Right forelimb (tissue), 1 donor: ENCODE data around the gene GLIS2.
A peak's percentile ranks its signal among the peaks of the same experiment; 100 is the strongest.
"Not testable (repeated sequence)": the region's sequence is repeated elsewhere in the genome, so short reads cannot be mapped to it uniquely, and the experiment has no call there.

ENCODE experiments used
- DNase-seq: peaks from one replicate; pipeline ENCODE4 v3.0.0-alpha.2; 2018

GLIS2 gene

DNA sequence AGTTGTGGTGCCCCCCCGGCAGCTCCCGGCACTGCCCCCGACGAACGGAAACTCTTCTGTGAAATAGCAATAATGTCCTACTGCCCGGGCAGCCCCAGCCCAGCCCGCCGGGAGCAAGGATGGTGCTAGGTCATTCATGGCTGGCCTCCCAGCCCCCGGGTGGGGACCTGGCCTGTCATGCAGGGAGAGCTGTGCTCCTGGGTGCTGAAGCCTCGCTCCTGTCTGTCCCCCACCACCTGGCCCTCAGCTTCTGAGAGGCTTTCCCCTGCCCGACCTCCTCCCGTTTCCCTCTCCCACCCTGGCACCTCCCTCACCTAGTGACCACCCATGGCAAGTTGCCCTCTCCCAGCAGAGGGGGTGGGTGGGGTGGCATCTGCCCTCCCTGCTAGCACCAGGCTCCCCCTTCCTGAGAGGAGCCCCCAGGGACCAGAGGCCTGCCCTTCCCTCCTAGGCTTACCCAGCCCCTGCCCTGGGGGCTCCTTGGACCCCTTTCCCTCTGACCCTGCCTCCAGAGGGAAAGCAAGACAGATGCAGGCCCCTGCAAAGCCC lies 21.7 kb downstream of the GLIS2 start:
- DNase-seq, result no peak

DNA sequence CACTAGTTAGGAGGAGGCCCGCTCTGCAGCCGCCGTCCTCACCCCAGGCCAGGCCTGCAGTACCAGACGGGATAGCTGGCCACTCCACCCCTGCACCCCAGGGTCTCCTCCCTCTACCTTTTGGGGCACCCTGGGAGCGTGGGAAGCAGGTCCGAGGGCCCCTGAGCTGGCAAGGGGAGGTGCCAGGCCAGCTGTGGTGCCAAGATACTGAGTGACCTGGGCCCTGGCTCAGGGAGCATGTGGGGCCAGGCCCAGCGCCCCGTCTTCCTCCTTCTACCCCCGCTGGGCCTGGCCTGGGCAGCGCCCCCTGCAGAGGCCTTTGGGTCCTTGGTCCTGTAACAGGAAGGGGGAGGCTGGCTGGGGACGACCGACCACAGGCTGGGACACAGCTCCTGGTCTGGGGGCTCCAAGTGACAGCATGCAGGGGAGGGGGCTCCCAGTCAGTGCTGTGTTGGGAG lies 22.3 kb downstream of the GLIS2 start:
- no peak for DNase-seq

DNA sequence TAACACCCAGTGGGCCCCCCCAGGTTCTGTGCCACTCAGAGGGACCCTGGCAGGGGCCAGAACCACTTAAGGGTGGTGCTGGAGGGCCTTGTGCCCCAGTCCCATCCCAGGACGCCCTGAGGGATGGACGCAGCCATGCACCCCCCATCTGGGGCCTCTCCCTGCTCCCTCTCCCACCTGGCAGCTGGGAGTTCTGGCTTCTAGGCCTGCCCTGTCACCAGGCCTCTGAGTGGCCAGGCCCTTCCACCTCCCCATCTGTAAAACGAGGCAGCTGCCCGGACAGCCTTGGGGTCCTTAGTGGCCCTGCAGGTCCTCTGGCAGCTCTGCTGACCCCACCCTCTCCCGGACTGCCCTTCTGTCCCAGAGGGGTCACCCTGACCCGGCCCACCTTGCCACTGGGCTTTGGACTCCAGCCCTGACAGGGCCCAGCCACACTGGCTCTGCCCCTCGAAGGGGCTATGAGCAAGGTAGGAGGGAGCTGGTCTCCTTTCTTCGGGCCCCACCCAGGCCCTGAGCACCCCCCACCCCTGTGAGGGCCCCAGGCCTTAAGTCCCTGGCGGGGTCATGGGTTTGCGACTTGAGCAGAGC lies 22.9 kb downstream of the GLIS2 start:
- no peak for DNase-seq

DNA sequence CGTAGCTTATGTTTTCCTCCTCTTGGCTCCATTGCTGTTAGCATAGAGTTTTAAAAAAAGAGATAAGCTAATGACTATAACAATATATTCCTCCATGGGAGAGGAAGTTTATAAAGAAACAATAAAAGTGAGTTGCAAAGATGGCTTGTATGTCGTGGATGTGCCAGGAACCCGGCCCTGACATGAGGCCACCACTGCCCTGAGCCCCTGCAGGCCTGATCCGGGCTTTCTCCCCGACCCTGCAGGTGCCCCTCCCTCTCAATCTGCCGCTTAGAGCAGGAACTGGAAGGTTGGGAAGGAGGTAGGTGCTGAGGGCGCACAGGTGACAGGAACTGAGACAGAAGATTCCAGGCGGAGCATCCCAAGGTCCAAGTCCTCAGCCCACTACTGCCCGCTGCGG lies 23.6 kb downstream of the GLIS2 start:
- no peak for DNase-seq

DNA sequence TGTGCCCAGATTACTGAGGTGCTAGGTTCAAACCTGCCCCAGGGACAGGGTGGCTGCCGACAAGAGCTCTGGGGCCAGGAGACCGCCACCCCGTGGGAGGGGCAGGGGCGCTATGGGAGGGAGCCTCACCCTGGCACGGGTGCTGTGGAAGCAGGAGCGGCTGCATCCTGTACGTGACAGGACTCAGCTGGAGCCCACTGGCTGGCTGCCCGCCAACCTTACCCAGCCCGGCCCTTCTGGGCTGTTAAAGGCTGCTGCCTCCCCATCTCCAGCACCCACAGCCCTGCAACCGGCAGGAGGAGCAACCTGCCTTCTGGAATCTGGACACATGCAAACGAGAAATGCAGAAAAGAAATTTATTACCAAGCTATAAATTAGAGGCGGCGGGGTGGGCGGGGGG lies 24.0 kb downstream of the GLIS2 start:
- no peak for DNase-seq

DNA sequence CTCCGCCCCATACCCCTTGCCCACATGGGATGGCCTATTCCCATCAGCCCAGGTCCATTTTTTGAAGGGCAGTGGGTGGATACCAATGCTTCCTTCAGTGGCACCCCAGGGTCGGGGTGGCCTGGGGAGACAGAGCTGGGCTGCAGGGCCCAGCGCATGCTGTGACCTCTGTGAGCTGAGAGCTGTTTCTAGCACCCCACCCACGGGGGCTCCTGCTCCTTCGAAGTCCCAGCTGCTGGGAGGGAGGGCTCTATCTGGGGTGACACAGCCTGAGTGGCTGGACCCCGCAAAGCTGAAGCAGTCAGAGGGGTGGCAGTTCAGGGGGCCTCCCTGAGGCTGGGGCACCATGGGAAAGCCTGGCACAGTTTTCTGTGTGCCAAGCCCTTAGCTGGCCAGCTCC lies 24.6 kb downstream of the GLIS2 start:
- DNase-seq, result no peak

DNA sequence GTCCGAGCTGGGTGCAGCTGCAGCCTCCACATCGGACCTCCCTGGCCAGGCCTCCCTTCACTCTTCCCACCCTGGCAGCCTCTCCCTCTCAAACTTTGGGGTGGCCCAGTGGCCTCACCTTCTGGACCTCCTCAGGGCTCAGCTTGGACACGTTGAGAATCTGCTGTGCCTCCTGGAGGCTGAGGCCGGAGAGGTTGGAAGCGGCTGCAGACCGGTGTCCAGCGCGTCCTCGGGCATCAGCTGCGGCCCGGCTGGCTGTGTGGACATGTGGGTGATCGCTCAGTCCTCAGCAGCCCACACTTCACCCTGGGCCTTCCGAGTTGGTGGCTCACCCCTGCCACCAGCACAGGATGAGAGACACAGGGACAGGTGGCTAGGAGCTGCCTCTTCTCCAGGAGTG lies 25.4 kb downstream of the GLIS2 start:
- no peak for DNase-seq

DNA sequence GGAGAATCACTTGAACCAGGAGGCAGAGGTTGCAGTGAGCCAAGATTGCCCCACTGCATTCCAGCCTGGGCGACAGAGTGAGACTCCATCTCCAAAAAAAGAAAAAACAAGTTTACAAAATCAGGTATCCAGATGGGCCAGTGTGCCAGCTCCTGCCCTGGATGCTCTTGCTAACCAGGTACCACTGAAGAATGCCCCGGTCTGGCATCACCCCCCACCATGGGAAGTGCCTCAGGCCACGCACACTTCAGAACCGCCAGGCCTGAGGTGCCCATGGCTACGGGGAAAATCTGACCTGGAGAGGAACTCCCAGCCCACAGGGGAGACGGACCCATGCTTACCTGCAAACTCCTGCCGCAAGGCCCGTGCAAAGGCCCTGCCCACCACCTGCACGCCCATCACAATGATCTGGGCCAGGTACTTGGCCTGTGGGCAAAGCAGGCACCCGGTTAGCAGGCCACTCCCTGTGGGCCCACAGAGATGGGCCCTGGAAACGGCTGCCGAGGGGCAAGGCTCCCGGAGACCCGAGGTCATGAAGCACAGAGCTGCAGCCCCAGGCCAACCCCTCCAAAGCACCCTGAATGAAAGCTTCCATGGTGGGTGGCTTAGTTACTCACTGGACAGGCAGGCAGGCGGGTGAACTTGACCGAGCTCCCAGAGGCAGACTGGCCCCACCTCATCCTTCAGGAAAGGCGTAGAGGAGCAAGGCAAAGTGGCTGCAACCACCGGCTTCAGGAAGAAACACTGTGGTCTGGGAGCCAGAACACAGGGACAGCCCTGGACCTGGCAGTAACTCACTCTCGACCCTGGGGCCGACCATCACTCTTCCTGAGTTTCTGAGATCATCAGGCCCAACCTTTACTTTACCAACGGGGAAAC lies 27.2 kb downstream of the GLIS2 start:
- DNase-seq, result no peak

DNA sequence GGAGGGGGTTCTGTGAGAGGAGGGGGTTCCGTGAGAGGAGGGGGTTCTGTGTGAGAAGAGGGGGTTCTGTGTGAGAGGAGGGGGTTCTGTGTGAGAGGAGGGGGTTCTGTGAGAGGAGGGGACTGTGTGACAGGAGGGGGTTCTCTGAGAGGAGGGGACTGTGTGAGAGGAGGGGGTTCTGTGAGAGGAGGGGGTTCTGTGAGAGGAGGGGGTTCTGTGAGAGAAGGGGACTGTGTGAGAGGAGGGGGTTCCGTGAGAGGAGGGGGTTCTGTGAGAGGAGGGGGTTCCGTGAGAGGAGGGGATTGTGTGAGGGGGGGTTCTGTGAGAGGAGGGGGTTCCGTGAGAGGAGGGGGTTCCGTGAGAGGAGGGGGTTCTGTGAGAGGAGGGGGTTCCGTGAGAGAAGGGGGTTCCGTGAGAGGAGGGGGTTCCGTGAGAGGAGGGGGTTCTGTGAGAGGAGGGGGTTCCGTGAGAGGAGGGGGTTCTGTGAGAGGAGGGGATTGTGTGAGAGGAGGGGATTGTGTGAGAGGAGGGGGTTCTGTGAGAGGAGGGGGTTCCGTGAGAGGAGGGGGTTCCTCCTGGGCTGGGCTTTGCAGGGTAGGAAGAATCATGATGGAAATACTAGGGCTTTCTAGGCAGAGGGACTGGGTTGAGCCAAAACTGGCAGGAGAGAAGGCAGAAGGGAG lies 28.6 kb downstream of the GLIS2 start:
- not testable (repeated sequence) for DNase-seq

DNA sequence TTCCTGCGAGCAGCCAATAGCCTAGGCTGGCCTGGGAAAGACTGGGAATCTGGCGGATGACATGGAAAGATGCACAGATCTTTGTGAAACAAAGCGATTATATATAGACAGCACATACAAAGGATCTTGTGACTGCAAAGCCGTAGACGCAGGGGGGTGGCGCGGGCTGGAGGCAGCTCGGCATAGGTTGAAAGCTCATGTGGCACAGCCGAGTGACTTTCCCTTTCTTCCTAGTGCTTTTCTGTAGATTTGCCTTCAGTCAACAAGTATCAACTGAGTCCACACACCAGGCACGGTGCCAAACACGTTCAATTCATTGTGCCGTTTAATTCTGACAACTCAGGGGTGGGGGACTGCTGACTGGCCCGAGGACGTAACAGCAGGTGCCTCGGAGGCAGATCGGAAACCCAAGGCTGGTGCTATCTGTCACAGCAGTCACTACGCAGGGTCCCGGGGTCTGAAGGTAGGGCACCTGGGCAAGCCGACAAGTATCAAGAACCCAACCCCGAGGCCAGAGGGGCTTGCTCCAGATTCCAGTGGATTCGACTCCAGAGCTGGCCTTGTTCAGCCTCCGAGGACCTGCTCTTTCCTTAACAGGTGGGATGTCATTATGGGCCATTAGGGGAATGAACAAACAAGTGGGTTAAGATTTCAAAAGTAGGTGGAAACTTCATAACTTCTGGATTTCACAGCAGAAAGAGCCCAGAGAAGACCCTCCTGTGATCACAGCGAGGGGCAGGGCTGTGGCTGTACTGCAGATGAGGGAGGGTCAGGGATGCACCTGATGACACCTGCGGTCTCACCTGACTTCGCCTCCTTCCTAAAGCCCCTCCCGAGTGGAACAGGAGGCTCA lies 29.3 kb downstream of the GLIS2 start:
- DNase-seq, result no peak

DNA sequence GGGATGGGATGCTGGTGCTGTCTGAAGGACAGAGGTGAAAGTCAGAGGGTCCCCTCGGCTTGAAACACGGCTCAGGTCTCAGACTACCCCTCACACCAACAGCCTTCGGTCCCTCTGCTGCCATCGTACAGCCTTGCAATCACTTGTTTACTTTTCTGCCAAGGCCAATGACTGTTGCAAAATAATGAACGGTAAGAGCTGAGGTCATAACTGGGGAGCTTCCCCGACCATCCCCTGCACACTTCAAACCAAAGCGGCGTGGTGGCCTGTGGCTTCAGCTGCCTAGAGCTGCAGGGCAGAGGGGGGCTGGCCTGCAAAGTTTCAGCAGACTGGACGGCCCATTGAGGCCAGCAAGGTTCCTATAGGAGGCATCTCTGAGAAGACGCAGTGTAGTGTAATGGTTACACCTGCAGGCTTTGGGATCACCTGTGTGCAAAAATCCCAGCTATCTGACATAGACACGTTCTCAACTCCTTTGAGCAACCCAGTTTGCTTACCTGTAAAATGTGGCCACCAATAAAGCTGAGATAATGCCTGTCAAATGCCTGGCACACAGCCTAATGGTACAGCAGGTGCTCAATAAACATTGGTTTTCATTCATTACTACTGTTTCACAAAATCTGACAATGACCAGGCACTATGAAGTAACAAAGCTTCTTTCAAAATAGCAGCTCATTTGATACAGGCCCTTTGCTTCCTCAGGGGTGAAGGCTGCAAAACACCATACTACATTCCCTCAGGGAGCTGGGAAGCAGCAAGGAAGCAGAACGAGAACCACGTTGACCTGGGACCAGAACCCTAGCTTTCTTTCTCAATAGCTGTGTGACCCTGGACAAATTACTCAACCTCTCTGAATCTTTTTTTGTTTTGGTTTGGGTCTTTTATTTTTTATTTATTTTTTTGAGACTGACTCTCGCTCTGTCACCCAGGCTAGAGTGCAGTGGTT lies 30.2 kb downstream of the GLIS2 start:
- no peak for DNase-seq

DNA sequence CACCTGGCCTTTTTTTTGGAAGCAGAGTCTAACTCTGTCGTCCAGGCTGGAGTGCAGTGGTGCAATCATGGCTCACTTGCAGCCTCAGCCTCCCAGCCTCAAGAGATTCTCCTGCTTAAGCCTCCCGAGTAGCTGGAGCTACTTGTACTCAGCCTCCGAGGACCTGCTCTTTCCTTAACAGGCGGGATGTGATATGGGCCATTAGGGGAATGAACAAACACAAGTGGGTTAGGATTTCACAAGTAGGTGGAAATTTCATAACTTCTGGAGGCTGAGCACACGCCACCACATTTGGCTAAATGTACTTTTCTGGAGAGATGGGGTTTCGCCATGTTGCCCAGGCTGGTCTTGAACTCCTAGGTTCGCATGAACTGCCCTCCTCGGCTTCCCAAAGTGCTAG lies 31.1 kb downstream of the GLIS2 start:
- DNase-seq, result no peak

DNA sequence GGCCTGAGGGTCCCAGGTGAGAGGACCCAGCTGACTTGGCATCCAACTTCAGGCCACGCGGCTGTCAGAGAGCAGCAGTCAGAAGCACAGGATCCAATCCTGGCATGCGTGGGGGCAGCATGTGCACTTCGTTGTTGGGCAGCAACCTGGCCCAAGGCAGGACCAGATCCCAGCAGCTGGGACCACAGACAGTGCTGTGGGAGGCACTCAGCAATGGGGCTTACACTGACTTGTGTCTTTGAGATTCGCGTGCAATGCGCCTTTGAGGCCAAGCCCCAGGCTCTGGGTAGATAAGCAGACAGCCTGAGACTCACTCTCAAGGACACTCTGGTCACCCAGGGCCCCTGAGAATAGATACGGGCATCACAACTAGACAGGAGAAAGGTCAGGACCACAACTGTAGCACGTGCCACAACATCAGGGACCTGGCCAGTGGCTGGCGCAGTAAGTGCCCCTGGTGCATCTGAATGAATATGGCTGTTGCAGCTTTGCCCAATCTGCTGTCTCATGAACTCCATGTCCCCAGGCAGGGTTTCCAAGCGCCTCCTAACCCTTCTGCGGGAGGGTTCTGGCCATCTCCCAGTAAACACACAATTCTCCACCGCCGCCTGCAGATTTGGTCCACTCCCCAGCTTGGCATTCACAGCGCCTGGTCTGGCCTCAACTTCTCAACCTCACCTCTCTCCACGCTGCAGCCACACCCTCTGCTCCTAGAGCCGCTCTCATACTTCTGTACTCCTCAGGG lies 32.1 kb downstream of the GLIS2 start:
- no peak for DNase-seq

DNA sequence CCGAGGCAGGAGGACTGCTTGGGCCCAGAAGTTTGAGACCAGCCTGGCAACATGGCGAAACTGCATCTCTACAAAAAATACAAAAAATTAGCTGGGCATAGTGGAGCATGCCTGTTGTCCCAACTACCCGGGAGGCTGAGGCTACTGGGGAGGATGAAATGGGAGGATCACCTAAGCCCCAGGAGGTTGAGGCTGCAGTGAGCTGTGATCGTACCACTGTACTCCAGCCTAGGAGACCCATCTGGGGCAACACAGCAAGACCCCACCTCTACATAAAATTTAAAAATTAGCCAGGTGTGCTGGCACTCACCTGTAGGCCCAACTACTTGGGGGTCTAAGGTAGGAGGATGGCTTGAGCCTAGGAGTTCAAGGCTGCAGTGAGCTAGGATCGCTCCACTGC lies 33.5 kb downstream of the GLIS2 start:
- no peak for DNase-seq

DNA sequence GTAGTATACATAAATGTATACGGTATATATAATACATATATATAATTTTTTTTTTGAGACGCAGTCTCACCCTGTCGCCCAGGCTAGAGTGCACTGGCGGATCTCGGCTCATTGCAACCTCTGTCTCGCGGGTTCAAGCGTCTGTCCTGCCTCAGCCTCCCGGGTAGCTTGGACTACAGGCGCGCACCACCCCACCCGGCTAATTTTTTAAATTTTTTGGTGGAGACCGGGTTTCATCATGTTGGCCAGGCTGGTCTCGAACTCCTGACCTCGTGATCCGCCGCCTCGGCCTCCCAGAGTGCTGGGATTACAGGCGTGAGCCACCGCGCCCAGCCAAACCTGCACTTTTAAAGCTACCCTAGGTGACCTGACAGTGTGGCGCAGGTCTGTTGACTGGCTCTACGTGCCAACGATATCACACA lies 34.5 kb downstream of the GLIS2 start:
- no peak for DNase-seq

DNA sequence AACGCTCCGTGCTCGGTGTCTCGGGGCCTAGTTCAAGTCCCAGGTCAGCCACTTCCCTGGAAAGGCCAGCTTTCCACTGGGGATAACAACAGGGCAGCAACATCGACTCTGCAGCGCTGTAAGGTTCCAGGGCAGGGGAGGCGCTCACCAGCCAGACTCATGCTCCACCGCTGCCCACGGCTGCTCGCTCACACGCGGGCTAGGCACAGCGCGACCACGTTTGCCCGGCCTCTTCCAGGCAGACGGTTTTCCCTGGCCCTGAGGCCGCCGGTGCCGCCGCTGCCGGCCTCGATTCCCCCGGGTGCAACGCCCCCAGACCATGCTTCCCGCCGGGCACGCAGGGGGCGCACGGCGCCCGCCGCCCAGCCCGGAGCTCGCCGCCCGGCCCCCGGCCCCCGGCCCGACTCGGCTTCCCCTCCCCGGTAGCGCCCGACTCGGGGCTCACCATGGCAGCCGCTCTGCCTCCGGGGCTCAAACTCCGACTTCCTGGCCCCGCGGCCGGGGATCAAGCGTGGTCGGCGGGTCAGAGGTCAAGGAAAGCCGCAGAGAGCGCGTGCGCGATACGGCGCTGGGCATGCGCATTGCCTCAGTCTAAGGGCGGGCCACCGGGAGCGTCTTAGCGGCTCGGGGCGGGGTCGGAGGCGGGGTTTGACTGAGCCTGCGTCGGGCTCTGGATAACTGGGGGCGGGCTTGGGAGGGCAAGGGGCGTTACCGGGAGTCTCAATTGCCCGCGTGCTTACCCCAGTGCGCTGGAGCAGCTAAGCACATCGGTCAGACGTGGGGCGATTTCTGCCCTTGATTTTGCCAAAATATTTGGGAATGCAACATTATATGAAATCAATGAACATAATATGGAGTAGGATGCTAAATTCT lies 35.2 kb downstream of the GLIS2 start, which contains the start of gene PAM16:
TSS of gene PAM16 (minus strand) at position 535 of the 873 bp plus-strand sequence. CDS start at position 448, 87 bp downstream.
- DNase-seq, result peak; percentile 98

DNA sequence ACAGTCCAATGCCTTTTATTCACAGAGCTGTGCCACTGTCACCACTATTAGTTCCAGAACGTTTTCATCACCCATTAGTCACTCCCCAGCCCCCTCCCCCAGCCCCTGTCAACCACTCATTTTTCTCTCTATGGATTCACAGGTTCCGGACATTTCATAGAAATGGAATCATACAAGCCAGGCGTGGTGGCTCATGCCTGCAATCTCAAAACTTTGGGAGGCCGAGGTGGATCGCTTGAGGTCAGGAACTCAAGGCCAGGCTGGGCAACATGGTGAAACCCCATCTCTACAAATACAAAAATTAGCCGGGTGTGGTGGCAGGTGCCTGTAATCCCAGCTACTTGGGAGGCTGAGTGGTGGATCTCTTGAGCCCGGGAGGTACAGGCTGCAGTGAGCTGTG lies 36.0 kb downstream of the GLIS2 start:
- no peak for DNase-seq

DNA sequence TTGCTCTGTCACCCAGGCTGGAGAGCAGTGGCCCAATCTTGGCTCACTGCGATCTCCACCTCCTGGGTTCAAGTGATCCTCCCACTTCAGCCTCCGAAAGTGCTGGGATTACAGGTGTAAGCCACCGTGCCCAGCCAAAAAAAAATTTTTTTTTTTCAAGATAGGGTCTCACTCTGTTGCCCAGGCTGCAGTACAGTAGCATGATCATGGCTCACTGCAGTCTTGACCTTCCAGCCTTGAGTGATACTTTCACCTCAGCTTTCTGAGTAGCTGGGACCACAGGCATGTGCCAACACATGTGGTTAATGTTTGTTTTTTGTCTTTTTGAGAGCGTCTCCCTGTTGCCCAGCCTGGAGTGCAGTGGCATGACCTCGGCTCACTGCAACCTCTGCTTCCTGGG lies 37.0 kb downstream of the GLIS2 start:
- DNase-seq, result no peak

DNA sequence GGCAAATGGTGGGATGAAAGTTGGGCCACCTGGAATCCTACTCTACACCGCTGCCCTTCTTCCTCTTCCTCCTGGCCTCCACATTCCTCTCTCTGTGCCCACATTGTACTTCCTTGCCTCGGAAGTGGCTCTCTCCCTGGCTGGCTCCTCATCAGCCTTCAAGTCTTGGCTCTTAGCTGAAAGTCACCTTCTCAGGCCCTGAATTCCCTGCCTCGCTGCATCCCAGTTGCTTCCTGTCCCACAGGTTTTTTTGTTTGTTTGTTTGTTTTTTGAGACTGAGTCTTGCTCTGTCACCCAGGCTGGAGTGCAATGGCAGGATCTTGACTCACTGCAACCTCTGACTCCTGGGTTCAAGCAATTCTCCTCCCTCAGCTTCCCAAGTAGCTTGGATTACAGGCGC lies 37.8 kb downstream of the GLIS2 start:
- DNase-seq, result no peak
